Caco-2 (cell line): ENCODE measurements around the gene DCP1B. TPM values are rescaled to one million over a fixed set of nuclear protein-coding genes. Genes with fewer than 3 reads are reported as not detected.

Source experiments
- BruUV-seq: library from RNA; stranded (reverse); fragments of 400-500 nt; replicated peaks from 2 replicates; lab custom pipeline; 2021; lab: Mats Ljungman, UMichigan
- CTCF ChIA-PET: fragments of 300-600 bp; sonication (Branson Sonifier 250); formaldehyde crosslinking; loops from one replicate; lab custom pipeline; 2022; ENCODE audit warnings: antibody characterized with exemption; lab: Charles Lee
- POLR2A ChIA-PET: fragments of 300-600 bp; sonication (Branson Sonifier 250); formaldehyde crosslinking; loops from one replicate; lab custom pipeline; 2022; ENCODE audit warnings: antibody characterized with exemption; lab: Charles Lee
- DNase-seq, 2 experiments: peaks; one replicate each; pipeline versions ENCODE4 v3.0.0 to v3.0.0-alpha.2; 2020 to 2022
- H3K27me3 ChIP-seq: replicated peaks from 2 replicates; pipeline ENCODE4 v1.6.0; 2011; ENCODE audit warnings: low read length; ENCODE audit not compliant: control insufficient read depth, insufficient read depth
- H3K36me3 ChIP-seq: 2 replicates; pipeline ENCODE4 v1.5.1; 2011; ENCODE audit warnings: low read length; ENCODE audit not compliant: control insufficient read depth, insufficient read depth
- H3K4me1 ChIP-seq: fragments of 250-450 bp; sonication (Bioruptor Pico); 2 replicates; pipeline ENCODE4 v1.5.1; 2020; ENCODE audit warnings: mild to moderate bottlenecking
- H3K4me3 ChIP-seq: 2 replicates; pipeline ENCODE4 v1.5.1; 2011; ENCODE audit warnings: low read depth, mild to moderate bottlenecking, control low read depth, low read length
- H3K9me3 ChIP-seq: fragments of 250-450 bp; sonication (Bioruptor Pico); 2 replicates; pipeline ENCODE4 v1.5.1; 2020; ENCODE audit warnings: mild to moderate bottlenecking, moderate library complexity
- H3K27ac Mint-ChIP-seq: one replicate; pipeline ENCODE4 v1.8.0; 2022; ENCODE audit warnings: mixed read lengths; ENCODE audit not compliant: unreplicated experiment
- H3K27me3 Mint-ChIP-seq: one replicate; pipeline ENCODE4 v1.8.0; 2022; ENCODE audit warnings: mixed read lengths; ENCODE audit not compliant: insufficient read depth, unreplicated experiment
- H3K36me3 Mint-ChIP-seq: one replicate; pipeline ENCODE4 v1.8.0; 2022; ENCODE audit warnings: mild to moderate bottlenecking, mixed read lengths; ENCODE audit not compliant: insufficient read depth, unreplicated experiment
- H3K4me1 Mint-ChIP-seq: one replicate; pipeline ENCODE4 v1.8.0; 2022; ENCODE audit warnings: low read depth, mixed read lengths; ENCODE audit not compliant: unreplicated experiment
- H3K4me3 Mint-ChIP-seq: one replicate; pipeline ENCODE4 v1.8.0; 2022; ENCODE audit warnings: mild to moderate bottlenecking, moderate library complexity, mixed read lengths; ENCODE audit not compliant: unreplicated experiment
- H3K9me3 Mint-ChIP-seq: one replicate; pipeline ENCODE4 v1.8.0; 2022; ENCODE audit warnings: mixed read lengths; ENCODE audit not compliant: unreplicated experiment
- intact Hi-C: fragments of 100-400 bp; cut with micrococcal nuclease; formaldehyde crosslinking; loops from one replicate; pipeline ENCODE4 v1.10.0; 2022; ENCODE audit not compliant: unreplicated experiment
- total RNA-seq: library from RNA; stranded (reverse); gene quantifications from 2 replicates; pipeline ENCODE4 v1.2.3, GENCODE V29; 2022
- TF ChIP-seq, protein P1 (sequence below), 2 experiments: fragments of 200-600 bp in 1 of 2; IDR thresholded peaks; 1 replicate in 1 of 2; 2 replicates in 1 of 2; pipeline versions ENCODE4 v1.5.1 to v1.8.0; 2011 to 2022; ENCODE audit warnings: antibody characterized with exemption in 1 of 2, control low read depth in 1 of 2, inconsistent platforms in 1 of 2, low read depth in 1 of 2, low read length in 1 of 2, mild to moderate bottlenecking in 1 of 2, moderate library complexity in 1 of 2; ENCODE audit not compliant: insufficient read depth in 1 of 2, severe bottlenecking in 1 of 2, unreplicated experiment in 1 of 2

DCP1B gene
- total RNA-seq, 1 experiment from 2014 or later: 8.2 TPM

DNA sequence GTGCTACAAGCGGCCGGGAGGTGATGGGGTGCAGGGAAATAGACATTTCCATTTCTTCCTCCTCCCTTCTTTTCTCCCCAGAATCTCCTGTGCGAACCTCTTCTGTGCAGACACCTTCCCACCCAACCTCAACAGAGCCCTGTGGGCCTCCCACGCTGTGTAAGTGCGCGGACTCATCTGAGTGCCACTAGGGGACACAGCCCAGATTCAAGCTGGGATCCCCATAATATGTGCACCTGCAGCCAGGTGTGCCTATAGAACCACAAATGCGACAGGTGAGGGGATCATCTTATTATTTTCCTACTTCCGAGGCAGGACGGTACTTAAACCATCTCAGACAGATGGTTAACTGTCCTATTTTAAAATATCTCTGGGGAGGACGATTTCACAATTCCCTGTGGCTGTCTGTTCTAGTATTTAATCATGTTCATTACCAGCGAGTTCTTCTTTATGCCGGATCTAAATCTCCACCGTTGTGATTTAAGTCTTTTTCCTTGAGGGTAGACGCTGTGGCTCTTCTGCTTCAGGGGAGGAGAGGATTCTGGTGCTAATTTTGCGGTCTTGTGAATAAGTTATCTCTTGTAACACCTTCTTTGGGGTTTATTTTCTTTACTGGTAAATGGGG is 31.3 kb upstream of the DCP1B start:
- intact Hi-C loops: loop anchor here (1.0 to 2.0 kb wide), 2 partner anchors 95 to 239 kb away; no protein-coding TSS in a partner anchor
- Mint-ChIP-seq H3K9me3 (no peaks in the 10 kb centered on the region), H3K27ac (no peak overlapping the region), H3K27me3 (peaks cover 35% of the 10 kb centered on the region), H3K4me3 (peak overlapping the region; percentile 48), H3K4me1 (no peaks in the 10 kb centered on the region), H3K36me3 (no peaks in the 10 kb centered on the region)
- ChIA-PET POLR2A (no interaction called here), CTCF (no interaction called here)
- BruUV-seq: no TSS peak
- Histone ChIP-seq H3K4me3 (peak overlapping the region; percentile 27; the same call in 1 of the 2 replicates), H3K36me3 (no peaks in the 10 kb centered on the region), H3K27me3 (peaks cover 3% of the 10 kb centered on the region), H3K4me1 (0 out of 2 replicates have a peak, but pooled peaks cover 3% of the 10 kb centered on the region), H3K9me3 (no peaks in the 10 kb centered on the region)
- no peak for DNase-seq
- TF ChIP-seq, protein P1, sequence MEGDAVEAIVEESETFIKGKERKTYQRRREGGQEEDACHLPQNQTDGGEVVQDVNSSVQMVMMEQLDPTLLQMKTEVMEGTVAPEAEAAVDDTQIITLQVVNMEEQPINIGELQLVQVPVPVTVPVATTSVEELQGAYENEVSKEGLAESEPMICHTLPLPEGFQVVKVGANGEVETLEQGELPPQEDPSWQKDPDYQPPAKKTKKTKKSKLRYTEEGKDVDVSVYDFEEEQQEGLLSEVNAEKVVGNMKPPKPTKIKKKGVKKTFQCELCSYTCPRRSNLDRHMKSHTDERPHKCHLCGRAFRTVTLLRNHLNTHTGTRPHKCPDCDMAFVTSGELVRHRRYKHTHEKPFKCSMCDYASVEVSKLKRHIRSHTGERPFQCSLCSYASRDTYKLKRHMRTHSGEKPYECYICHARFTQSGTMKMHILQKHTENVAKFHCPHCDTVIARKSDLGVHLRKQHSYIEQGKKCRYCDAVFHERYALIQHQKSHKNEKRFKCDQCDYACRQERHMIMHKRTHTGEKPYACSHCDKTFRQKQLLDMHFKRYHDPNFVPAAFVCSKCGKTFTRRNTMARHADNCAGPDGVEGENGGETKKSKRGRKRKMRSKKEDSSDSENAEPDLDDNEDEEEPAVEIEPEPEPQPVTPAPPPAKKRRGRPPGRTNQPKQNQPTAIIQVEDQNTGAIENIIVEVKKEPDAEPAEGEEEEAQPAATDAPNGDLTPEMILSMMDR (IDR thresholded peaks at IDR 0.05; ENCODE audit: insufficient read depth in 1 of 2, low read depth in 1 of 2, low read length in 1 of 2, severe bottlenecking in 1 of 2, unreplicated experiment in 1 of 2): no peak

DNA sequence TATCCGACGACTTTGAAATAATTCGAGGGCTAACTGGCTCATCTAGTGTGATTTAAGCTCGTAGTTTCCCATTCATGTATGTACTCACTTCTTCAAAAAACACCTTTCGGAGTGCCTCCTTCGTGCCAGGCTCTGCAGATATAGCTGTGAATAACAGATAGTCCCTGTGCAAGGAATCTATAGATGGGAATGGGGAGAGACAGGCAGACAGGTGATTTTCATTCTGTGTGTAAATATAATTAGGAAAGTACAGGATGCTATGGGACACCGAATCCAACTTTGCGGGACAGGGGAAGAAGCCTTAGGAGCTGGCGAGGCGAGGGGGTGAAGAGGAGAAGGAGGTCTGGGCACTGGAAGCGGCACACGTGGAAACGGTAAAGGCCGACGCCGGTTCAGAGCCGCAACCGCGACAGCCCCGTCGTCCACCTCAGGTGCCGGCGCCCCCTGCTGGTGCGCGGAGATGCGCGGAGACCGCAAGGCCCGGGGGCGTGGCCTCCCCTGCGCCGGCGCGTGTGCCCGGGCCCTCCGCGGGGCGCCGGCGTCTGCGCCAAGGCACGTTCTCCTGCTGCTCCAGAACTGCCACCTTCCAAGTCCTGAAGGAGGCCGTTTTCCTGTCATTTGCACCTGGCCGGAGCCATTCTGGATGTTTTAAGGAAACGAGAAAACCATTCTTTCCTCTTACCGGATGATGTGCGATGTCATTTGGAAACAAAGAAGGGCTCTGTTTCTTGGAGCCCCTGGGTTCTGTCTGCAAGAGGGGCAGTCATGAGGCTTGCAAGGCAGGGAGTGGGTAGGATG is 30.6 kb upstream of the DCP1B start:
- H3K27me3 ChIP-seq: peaks cover 3% of the 10 kb centered on the region
- H3K27ac Mint-ChIP-seq: no peak overlapping the region
- no peaks in the 10 kb centered on the region for H3K9me3 Mint-ChIP-seq
- H3K4me3 ChIP-seq: peak overlapping the region; percentile 27; the same call in 1 of the 2 replicates
- TF ChIP-seq, protein P1 (IDR thresholded peaks at IDR 0.05; ENCODE audit: insufficient read depth in 1 of 2, low read depth in 1 of 2, low read length in 1 of 2, severe bottlenecking in 1 of 2, unreplicated experiment in 1 of 2): peak; percentile 88 to 98
- ChIA-PET POLR2A (no interaction called here), CTCF (interaction anchor here (0.5 to 1.5 kb wide), 4 partner anchors 10 to 1147 kb away, joined by 3 to 6 read pairs (median 4); partner anchors contain the start of gene DCP1B)
- intact Hi-C loops: loop anchor here (1.0 to 2.0 kb wide), 2 partner anchors 95 to 238 kb away; no protein-coding TSS in a partner anchor
- H3K4me3 Mint-ChIP-seq: peak overlapping the region; percentile 48
- DNase-seq: peak; percentile 80 to 94
- no peaks in the 10 kb centered on the region for H3K9me3 ChIP-seq
- peaks cover 35% of the 10 kb centered on the region for H3K27me3 Mint-ChIP-seq
- H3K36me3 ChIP-seq: no peaks in the 10 kb centered on the region
- H3K4me1 ChIP-seq: 0 out of 2 replicates have a peak, but pooled peaks cover 3% of the 10 kb centered on the region
- H3K36me3 Mint-ChIP-seq: no peaks in the 10 kb centered on the region
- BruUV-seq: no TSS peak
- H3K4me1 Mint-ChIP-seq: no peaks in the 10 kb centered on the region

DNA sequence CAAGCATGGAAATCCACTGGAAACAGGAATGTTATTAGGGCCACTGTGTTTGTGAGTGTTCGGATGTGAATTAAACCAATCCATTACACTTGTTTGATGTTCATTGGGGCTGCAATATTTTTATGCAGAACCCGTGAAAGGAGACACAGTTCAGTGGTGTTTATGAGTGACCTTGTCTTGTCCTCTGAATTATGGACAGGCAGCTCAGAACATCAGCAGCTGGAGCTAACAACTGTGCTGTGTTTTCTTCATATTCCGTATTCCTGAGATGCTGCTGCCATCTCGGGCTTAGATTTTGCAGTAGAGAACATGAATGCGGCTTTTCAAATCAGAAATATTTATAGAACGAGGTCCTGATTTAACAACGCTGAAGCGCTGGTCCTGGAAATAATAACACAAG is 28.2 kb upstream of the DCP1B start:
- Mint-ChIP-seq H3K4me3 (no peak overlapping the region), H3K4me1 (no peaks in the 10 kb centered on the region), H3K27me3 (peaks cover 31% of the 10 kb centered on the region), H3K9me3 (no peaks in the 10 kb centered on the region), H3K36me3 (no peaks in the 10 kb centered on the region), H3K27ac (no peak overlapping the region)
- intact Hi-C loops: no loop called here
- Histone ChIP-seq H3K36me3 (no peaks in the 10 kb centered on the region), H3K4me3 (no peak overlapping the region), H3K9me3 (no peaks in the 10 kb centered on the region), H3K27me3 (peaks cover 3% of the 10 kb centered on the region), H3K4me1 (0 out of 2 replicates have a peak, but pooled peaks cover 3% of the 10 kb centered on the region)
- CTCF ChIA-PET: no interaction called here
- TF ChIP-seq, protein P1 (IDR thresholded peaks at IDR 0.05; ENCODE audit: insufficient read depth in 1 of 2, low read depth in 1 of 2, low read length in 1 of 2, severe bottlenecking in 1 of 2, unreplicated experiment in 1 of 2): no peak
- no peak for DNase-seq
- POLR2A ChIA-PET: no interaction called here
- no TSS peak for BruUV-seq
